Activated CD4-positive, CD25-positive, alpha-beta regulatory T cell treated with anti-CD3 and anti-CD28 coated beads, Interleukin-2, amount 50 U/mL, for 24 hours (primary cell): Measurements from ENCODE around the gene HTRA3.
"Not testable (repeated sequence)": the region's sequence is repeated elsewhere in the genome, so short reads cannot be mapped to it uniquely, and the experiment has no call there.

Experiments
- ATAC-seq, 2 donors: fragments of 150-1000 bp; cut with Tn5 transposase; one replicate each; pipeline ENCODE4 v1.10.0; 2021; ENCODE audit warnings: mild to moderate bottlenecking in 1 of 2, moderate library complexity in 1 of 2

HTRA3 gene

DNA sequence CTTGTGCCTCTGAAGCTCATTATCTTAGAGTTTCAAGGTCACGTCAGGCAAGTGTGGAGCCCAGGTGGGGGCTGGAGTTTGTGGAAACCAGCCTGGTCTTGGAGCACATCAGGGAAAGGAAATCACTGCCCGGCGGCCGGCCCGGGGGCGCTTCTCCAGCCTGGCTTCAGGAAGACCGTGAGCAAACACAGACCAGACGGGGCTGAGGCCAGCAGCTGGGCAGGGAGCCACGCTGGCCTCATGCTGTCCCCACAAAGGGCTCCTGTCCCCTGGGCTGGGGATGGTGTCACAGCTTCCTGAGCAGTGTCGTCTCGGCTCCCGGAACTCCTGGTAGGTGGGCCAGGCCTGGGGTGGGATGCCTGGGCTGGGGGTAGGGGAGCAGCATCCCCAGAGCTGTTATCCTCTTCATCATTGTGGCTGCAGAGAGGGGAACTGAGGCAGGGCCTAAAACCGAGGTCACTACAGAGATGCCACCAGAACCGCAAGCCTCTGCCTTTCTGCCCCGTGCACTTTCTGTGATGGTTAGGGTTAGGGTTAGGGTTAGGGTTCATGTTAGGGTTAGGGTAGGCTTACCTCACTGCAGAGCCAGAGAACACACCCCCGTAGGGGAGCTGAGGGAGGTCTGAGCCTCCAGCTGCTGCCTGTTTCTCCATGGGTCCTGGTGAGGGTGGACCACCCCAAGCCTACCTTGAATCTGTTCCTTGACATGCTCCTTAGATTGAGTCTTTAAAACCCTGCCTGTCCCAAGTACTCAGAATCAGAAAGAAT is 77.5 kb downstream of the HTRA3 start:
- ATAC-seq = no peak

DNA sequence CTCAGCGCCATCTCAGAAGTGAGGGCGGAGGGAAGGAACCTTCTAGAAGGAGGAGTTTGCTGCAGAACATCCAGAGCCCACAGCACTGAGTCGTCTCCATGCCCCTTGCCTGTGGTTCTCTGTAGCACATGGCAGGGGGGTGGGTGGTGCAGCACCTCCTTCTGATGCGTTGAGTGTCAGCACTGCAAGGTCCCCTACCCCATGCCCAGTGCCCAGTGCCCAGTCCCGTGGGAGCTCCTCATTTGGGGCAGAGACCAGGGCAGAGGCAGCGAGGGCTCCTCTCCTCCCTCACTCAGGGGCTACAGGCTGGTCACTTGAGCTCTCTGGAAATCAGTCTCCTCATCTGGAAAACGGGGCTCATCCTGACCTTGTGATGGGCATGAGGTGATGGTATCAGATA is 78.1 kb downstream of the HTRA3 start:
- ATAC-seq = no peak

DNA sequence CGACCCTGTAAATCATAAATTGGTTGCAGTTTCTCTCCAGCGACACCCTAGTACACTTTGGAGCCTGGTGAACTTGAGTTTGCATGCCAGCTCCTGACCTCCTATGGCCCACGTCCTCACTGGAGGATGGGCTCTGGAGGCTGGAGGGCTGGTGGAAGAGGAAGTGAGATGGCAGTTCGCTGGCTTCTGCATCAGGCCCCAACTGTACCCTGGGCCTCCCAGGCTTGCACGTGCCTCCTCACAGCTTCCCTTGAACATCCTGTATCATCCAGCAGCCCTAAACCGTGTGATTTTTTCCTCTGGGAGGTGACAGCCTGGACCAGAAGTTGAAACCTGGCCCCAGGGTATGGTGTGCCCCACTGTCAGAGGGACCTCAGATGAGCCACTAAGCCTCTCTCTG is 78.5 kb downstream of the HTRA3 start:
- no peak for ATAC-seq

DNA sequence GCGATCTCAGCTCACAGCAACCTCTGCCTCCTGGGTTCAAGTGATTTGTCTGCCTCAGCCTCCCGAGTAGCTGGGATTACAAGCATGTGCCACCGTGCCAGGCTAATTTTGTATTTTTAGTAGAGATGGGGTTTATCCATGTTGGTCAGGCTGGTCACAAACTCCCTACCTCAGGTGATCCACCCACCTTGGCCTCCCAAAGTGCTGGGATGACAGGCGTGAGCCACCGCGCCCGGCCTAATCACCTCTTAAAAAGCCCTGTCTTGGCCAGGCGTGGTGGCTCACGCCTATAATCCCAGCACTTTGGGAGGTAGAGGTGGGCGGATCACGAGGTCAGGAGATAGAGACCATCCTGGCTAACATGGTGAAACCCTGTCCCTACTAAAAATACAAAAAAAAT is 79.7 kb downstream of the HTRA3 start:
- ATAC-seq = not testable (repeated sequence)

DNA sequence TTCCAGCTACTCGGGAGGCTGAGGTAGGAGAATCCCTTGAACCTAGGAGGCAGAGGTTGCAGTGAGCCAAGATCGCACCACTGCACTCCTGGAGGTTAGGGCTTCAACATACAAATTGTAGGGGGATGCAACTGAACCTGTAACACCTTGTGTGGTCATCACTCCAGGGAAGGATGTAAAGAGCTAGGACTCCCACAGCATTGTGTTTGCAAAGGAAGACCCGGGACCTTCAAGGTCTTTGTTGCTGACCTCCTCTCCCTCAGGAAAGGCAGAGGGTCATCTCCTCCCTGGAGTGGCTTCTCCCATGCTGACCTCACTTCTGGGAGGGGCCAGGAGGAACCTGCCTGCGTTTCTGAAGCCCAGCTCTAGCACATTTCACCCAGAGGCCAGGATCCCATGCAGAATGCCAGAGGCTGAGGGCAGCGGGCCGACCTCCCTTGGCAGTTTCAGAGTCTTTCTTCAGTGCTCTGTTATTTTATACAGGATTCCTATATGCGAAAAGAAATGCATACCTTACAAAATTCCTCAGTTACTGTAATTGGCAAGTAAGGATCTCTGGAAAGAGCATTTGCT is 80.2 kb downstream of the HTRA3 start:
- no peak for ATAC-seq

DNA sequence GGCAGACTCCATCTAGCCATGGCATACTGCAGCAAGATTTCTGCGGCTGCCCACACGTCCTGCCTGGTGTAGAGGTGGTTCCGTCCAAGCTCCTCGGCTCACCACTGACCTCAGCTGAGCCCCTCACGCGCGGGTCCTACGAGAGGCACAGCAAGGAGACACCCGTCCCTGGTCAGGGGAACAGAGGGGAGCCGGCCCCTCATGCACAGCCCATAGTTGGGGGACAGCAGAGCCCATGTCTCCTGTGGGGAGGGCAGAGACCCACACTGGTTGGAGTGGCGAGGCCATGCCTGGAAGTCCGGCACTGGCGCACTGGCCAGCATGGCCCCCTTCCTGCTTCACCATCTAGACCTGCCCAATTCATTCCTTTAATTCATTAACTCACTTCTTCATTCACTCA is 80.8 kb downstream of the HTRA3 start:
- ATAC-seq = no peak

DNA sequence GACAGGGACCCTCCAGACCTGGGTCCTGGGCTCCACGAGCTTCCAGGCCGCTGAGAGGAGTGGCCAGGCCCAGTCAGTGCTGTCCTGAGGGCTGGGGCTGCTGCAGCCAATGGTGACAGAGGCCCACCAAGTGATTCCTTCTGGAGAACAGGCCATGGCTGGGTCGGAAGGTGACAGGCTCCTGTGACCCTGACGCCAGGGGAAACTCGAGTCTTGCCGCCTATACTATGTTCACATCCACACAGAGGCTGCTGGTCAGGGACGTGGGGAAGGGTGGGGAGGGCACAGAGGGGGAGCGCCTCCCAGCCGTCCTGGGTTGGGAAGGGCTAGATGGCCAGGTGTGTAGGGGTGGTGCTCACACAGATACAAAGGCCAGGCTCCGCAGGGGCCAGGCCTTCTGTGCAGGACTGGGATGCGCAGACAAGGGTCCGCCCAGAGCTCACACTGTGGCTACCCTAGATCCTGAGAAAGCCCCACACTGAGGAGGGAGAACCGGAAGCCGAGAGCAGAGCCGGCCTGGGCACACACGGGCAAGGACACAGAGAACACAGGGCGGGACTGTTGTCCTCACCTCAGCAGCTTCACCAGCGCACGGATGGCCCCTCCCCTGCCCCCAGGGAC is 81.4 kb downstream of the HTRA3 start:
- ATAC-seq = no peak

DNA sequence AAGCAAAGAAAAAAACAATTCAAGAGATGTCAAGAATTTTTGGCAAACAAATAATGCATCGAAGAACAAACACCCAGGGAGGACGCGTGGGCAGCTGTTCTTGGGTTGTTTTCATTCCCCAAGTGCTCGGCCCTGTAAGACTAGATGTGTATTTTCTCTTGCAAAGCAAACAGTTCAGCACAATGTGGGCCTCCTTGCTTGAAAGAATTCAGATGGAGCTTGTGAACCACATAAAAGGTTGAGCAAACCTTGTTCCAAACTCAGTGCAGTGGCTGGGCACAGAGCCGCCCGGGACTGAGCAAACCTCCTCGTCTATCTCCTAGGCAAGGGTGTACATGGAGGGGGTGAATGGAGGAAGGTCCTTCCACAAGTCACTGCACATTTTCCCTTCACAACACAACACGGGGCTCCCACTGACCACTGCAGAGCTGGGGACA is 82.4 kb downstream of the HTRA3 start:
- no peak for ATAC-seq

DNA sequence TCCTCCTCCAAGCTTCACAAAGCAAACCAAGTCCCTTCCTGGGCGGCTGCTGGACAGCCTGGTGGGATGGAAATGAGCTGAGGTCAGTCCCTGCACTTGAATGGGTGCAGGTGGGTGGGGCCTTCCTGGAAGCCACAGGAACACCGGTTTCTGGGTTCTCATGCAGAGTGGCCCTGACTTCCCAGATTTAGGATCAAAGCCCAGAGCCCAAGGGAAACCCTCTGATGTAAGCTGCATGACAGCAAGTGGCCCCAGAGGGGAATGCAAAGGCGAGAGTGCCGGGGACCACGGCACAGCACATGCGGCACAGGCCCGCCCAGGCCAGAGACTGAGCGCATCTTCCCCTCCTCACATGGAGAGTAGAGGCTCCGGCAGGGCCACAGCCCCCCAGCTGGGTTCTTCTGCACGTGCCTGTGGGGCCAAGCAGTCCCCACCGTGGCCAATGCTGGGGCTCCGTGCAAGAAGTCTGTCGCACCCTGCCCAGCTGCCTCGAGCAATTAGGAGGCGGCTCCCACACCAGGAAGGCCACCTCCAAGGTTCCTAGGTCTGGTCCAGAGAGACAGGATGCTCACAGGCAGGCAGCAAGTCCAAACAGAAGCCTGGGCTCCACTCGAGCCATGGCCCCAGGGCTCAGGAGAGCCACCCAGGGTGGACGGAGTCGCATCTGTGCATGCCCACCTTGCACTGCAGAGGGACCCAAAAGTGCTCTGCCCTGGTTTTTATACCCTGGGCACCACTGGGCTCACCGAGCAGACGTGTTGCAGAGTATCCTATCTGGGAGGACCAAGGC is 83.0 kb downstream of the HTRA3 start:
- ATAC-seq = no peak

DNA sequence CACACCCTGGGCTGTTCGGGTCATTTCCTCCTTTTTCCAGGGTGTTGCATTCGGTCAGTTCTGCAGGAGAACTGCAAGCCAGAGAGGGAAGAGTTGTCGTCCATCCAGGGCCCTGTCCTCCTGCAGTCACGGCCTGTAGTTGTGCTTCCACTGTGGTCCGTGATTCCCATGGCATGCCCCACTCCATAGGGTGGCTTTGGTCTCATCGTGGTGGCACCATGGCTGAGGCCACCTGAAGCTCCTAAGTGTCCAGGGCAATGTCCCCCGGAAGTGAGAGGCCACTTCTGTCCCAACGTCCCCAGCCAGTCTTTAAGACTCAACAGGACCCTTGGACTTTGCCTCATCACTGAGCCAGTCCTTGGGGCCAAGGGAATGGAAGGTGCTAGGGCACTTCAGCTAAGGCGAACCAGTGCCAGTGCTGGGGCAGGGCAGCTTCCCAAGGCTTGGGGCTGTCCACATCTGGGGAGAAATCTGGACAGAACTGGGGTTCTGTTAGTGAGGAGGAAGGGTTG is 83.7 kb downstream of the HTRA3 start:
- no peak for ATAC-seq

DNA sequence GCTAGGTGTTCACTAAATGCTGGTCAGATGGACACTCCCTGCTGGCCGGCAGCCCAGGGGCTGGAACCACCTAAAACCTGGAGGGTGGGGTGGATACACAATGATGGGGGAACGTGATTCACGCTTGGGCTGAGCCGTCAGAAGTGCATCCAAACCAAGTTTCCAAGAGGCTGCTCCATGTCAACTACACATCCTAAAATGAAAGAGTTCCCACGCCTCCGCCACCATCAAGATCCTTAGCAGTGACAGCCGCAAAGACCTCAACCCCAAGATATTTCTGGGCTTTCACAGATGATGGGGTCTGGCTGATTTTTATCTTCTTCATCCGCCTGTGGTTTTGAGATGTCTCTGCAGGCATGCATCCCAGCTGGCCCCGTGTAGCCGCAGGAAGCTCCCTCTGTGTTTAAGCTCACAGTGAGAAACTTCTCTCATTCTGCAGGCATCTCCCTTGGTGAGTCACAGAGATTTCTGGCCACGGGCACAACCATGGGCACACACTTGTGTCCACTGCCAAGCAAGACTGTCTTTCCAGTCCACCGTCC is 84.4 kb downstream of the HTRA3 start:
- no peak for ATAC-seq

DNA sequence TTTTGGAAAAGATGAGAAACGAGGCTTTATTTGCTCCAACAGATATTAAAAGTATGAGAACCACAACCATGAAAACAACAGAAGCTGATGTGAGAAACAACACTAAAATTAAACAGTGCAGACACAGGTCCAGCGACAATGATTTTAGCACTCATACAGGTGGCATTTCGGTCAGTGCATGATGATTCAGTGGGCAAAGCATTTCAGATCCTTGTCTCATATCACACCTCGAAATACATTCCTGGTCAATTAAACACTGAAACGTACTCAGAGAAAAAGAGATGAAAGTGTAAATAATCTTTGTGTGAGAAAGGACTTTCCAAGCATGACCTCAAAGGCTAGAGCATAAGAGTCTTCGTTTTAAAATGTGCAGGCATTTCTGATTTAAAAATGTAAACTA is 85.8 kb downstream of the HTRA3 start:
- ATAC-seq = no peak

DNA sequence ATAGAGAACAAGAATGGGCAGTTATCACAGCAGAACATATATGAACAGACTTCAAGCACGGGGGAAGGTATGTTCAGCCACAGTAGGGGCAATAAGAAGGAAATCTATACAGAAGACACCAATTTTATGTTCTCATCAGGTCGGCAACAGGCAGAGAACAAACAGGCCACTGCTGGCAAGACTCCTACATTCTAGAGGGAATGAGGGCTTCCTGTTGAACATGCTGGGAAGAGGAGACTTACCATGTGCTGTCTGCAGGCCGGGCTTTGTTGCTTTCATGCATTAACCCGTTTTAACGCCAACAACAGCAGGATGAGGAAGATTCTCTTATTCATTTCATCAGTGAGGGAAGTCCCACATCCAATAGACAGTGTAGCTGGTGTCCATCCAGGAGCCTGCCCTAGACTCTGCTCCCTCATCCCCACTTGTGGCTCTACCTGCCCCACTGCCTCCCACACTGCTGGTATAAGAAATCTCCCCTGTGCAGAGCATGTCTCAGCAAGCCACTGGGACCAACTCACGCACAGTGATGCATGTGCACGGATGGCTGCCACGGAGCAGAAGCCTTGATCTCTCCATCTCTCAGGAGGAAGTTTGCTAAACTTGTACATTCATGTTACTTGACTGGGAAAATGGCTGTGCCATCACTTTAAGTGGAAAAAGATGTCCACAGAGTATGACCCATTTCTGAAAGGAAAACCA is 86.5 kb downstream of the HTRA3 start:
- no peak for ATAC-seq
